ENCODE data around the gene INVS. TPM values are rescaled to one million over a fixed set of nuclear protein-coding genes. Genes with fewer than 3 reads are reported as not detected.

INVS gene
- total RNA-seq, 2 donors from 2014 or later, result 17.7 to 29.7 TPM

DNA sequence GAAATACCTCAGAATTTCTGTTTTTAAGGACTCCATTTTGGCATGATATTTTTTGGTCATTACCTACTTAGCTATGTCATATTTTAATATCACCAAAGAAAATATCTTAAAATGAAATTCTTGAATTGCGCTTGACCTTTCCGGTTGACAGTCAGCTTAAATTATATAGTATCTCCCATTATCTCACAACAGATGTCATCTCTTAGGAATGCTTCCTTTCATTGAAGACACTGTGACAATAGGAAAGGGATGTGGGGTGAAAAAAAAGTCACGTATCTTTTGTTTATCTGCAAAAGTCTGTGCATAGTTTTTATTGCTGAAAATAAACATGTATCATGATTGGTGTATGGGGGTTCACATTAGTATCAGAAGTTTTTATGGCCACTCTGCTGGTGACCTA, 105.8 kb downstream of the INVS start:
- DNase-seq (ENCODE audit: low spot score), result no peak
- H3K9me3 ChIP-seq, result no peaks in the 10 kb centered on the region
- H3K27ac ChIP-seq, result no peak overlapping the region
- intact Hi-C loops (cut with DNase I), result no loop called here
- H3K4me3 ChIP-seq, result no peak overlapping the region
- H3K4me1 ChIP-seq (replicated peaks), result no peaks in the 10 kb centered on the region
- no peak for TF ChIP-seq POLR2AphosphoS5 (IDR thresholded peaks at IDR 0.05)
- TF ChIP-seq CTCF (IDR thresholded peaks at IDR 0.05), result no peak
- no peak for TF ChIP-seq POLR2A (IDR thresholded peaks at IDR 0.05)
- no peaks in the 10 kb centered on the region for H3K27me3 ChIP-seq (replicated peaks; ENCODE audit: insufficient read depth)
- 74% methylated on average over 3 of the region's 3 CpGs for WGBS
- no peaks in the 10 kb centered on the region for H3K36me3 ChIP-seq

GRCh38 chr9:100206899-100207298, 107.9 kb downstream of the INVS start:
- Histone ChIP-seq H3K36me3 (no peaks in the 10 kb centered on the region), H3K4me3 (no peak overlapping the region), H3K27ac (no peak overlapping the region), H3K27me3 (replicated peaks; ENCODE audit: insufficient read depth) (no peaks in the 10 kb centered on the region), H3K9me3 (no peaks in the 10 kb centered on the region), H3K4me1 (replicated peaks) (no peaks in the 10 kb centered on the region)
- intact Hi-C loops (cut with DNase I), result no loop called here
- no peak for DNase-seq (ENCODE audit: low spot score)
- 56% methylated on average over 3 of the region's 3 CpGs for WGBS
- TF ChIP-seq CTCF (IDR thresholded peaks at IDR 0.05) (no peak), POLR2AphosphoS5 (IDR thresholded peaks at IDR 0.05) (no peak), POLR2A (IDR thresholded peaks at IDR 0.05) (no peak)

- no peak for DNase-seq (ENCODE audit: low spot score)
- Histone ChIP-seq H3K27me3 (replicated peaks; ENCODE audit: insufficient read depth) (no peaks in the 10 kb centered on the region), H3K27ac (no peak overlapping the region), H3K36me3 (no peaks in the 10 kb centered on the region), H3K4me3 (no peak overlapping the region), H3K9me3 (no peaks in the 10 kb centered on the region), H3K4me1 (replicated peaks) (no peaks in the 10 kb centered on the region)
- intact Hi-C loops (cut with DNase I), result no loop called here
- WGBS, result 30% methylated on average over 1 of the region's 1 CpG
- no peak for TF ChIP-seq CTCF (IDR thresholded peaks at IDR 0.05)
- TF ChIP-seq POLR2AphosphoS5 (IDR thresholded peaks at IDR 0.05), result peak; percentile 67
Observed at GRCh38 chr9:100208673-100209072, 109.6 kb downstream of the INVS start.

DNA sequence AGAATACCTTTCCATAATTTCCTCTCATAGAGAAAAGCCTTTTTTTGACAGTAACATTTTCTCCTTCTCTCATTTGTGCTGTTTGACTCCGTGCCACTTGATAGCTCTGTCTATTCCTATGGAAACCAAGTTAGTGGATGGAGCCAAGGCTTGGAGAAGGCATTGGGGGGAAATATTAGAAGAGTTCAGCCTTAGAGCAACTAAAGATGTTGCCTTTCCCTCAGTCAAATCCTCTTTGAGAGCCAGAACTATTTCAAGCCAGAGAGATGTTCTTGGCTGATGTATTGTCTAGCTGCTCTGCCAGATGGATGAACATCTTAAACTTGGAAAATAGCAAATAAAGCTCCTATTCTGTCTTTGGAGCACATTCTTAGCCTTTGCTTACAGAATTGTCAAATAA, 112.4 kb downstream of the INVS start:
- intact Hi-C loops (cut with DNase I), result loop anchor here (10.0 kb wide), 1 partner anchor 387 kb away; the partner anchor contains the start of gene NR4A3
- no peak for DNase-seq (ENCODE audit: low spot score)
- no peaks in the 10 kb centered on the region for H3K9me3 ChIP-seq
- no peak overlapping the region for H3K27ac ChIP-seq
- H3K4me3 ChIP-seq, result no peak overlapping the region
- TF ChIP-seq POLR2AphosphoS5 (IDR thresholded peaks at IDR 0.05) (no peak), CTCF (IDR thresholded peaks at IDR 0.05) (no peak), POLR2A (IDR thresholded peaks at IDR 0.05) (no peak)
- 59% methylated on average over 1 of the region's 1 CpG for WGBS
- H3K36me3 ChIP-seq, result no peaks in the 10 kb centered on the region
- H3K4me1 ChIP-seq (replicated peaks), result no peaks in the 10 kb centered on the region
- no peaks in the 10 kb centered on the region for H3K27me3 ChIP-seq (replicated peaks; ENCODE audit: insufficient read depth)

- intact Hi-C loops (cut with DNase I), result loop anchor here (10.0 kb wide), 1 partner anchor 389 kb away; the partner anchor contains the start of gene NR4A3
- no peak for DNase-seq (ENCODE audit: low spot score)
- WGBS, result 80% methylated on average over 5 of the region's 5 CpGs
- Histone ChIP-seq H3K36me3 (no peaks in the 10 kb centered on the region), H3K27ac (no peak overlapping the region), H3K4me1 (replicated peaks) (no peaks in the 10 kb centered on the region), H3K9me3 (no peaks in the 10 kb centered on the region), H3K4me3 (no peak overlapping the region), H3K27me3 (replicated peaks; ENCODE audit: insufficient read depth) (no peaks in the 10 kb centered on the region)
- TF ChIP-seq POLR2AphosphoS5 (IDR thresholded peaks at IDR 0.05) (no peak), CTCF (IDR thresholded peaks at IDR 0.05) (no peak), POLR2A (IDR thresholded peaks at IDR 0.05) (no peak)
Observed at GRCh38 chr9:100213730-100214477, 114.9 kb downstream of the INVS start.

Measured in prostate gland (tissue), 2 donors.